ENCODE data around the gene RYK.
"Not testable (repeated sequence)": the region's sequence is repeated elsewhere in the genome, so short reads cannot be mapped to it uniquely, and the experiment has no call there.

The RYK gene

GRCh38 chr3:134277066-134277660 lies 26.5 kb upstream of the RYK start:
- DNase-seq = no peak
- no peak for TF ChIP-seq GATA1 (IDR thresholded peaks at IDR 0.05; ENCODE audit: low read depth, low read length)
- no peak for TF ChIP-seq POLR2A (IDR thresholded peaks at IDR 0.05; ENCODE audit: low read length)

DNA sequence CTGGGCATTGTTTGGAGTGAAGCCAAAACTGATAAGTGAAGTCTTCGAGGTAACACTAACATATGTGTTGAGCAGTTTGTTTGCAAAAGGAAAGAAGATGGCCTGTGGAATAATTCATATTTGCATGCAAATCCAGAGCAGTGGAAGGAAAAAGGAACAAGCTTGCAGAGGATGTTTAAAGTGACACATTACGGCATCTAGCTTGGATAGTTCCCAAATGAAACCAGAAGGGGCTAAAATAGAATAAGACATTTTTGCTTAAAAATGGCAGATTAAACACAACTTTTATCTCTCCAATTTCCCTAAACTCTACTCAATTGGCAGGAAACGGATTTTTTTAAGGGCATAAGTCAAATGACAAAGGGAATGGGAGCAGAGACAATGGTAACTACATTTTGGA lies 25.4 kb upstream of the RYK start:
- TF ChIP-seq POLR2A (IDR thresholded peaks at IDR 0.05; ENCODE audit: low read length) = no peak
- no peak for TF ChIP-seq GATA1 (IDR thresholded peaks at IDR 0.05; ENCODE audit: low read depth, low read length)
- DNase-seq = peak in 1 of 2 experiments; percentile 15

DNA sequence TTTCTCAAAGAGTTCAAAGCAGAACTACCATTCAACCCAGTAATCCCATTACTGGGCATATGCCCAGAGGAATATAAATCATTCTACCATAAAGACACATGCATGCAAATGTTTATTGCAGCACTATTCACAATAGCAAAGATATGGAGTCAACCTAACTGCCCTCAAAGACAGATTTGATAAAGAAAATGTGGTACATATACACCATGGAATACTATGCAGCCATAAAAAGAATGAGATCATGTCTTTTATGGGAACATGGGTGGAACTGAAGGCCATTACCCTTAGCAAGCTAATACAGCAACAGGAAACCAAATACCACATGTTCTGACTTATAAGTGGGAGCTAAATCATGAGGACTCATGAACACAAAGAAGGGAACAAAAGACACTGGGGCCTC lies 24.5 kb upstream of the RYK start:
- DNase-seq = not testable (repeated sequence)

GRCh38 chr3:134274571-134274970 lies 23.9 kb upstream of the RYK start:
- TF ChIP-seq POLR2A (IDR thresholded peaks at IDR 0.05; ENCODE audit: low read length) (no peak), GATA1 (IDR thresholded peaks at IDR 0.05; ENCODE audit: low read depth, low read length) (no peak)
- no peak for DNase-seq

DNA sequence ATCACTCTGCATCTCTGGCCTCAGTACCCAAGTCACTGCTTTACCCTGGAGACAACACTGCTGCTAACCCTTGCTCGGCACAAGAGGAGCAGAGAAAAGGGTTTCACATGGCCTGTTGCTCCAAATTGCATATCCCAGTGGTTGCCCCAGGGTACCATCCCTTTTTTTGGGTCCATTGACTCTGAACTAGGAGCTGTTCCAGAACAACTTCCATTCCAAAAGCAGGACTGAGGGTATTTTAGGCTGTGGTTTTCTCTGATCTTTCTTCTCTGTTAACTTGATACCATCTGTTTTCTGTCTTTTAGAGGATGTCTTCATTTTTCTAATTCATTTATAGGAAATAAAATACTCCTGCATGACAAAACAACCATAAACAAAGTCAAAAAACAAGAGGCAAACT lies 17.3 kb upstream of the RYK start:
- no peak for DNase-seq
- TF ChIP-seq GATA1 (IDR thresholded peaks at IDR 0.05; ENCODE audit: low read depth, low read length) (no peak), POLR2A (IDR thresholded peaks at IDR 0.05; ENCODE audit: low read length) (no peak)

DNA sequence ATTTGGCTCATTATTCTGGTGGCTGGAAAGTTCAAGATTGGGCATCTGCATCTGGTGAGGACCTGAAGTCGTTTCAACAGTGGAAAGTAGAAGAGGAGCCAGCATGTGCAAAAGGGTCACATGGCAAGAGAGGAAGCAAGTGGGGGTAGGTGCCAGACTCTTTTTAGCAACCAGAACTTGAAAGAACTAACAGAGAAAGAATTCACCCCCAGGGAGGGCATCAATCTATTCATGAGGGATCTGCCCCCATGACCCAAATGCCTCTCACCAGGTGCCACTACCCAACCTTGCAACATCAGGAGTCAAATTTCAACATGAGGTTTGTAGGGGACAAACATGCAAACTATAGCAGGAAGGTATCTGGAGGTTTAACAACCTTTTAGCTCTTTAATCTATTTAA lies 10.3 kb upstream of the RYK start:
- TF ChIP-seq POLR2A (IDR thresholded peaks at IDR 0.05; ENCODE audit: low read length) (no peak), GATA1 (IDR thresholded peaks at IDR 0.05; ENCODE audit: low read depth, low read length) (no peak)
- DNase-seq = no peak

DNA sequence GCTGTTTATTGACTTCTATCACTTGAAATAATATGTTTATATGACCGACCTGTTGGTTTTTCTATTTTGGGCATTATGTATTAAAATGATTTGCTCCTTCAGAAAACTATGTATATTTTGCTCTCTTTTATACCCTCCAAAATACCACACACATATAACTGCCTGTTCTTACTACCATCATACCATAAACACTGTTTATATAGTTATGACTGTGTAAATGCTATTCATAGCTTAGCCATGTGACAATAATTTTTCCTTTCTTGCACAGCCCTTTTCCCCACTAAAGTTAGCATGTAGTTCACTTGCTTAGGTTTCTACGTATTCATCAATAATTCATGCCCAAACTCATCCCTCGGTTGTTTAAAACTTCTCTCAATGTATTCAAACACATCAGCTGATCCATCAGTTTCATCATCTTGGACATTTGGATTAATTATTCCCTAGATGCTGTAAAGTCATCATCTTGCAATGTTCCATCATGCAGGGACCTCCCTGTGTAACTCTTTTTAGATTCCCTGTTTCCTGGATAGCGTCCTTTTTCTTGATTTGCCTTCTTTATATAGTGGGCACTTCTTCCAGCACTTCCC lies 8.2 kb upstream of the RYK start:
- TF ChIP-seq GATA1 (IDR thresholded peaks at IDR 0.05; ENCODE audit: low read depth, low read length) = no peak
- no peak for TF ChIP-seq POLR2A (IDR thresholded peaks at IDR 0.05; ENCODE audit: low read length)
- no peak for DNase-seq

DNA sequence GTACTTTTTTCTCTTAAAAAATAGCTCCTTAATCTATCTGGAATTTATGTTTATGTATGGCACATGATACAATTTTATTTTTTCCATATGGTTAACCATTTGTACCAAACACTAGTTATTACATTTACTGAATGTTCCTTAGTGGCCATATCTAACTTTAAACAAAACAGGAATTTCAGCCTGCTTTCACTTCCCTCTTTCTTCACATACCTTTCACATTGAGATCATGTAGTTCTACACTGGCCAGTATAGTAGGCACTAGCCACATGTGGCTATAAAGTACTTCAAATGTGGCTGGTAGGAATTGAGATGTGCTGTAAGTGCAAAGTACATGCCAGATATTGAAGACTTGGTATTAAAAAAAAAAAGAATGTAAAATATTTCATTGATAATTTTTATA lies 4.7 kb upstream of the RYK start:
- DNase-seq = no peak
- no peak for TF ChIP-seq POLR2A (IDR thresholded peaks at IDR 0.05; ENCODE audit: low read length)
- TF ChIP-seq GATA1 (IDR thresholded peaks at IDR 0.05; ENCODE audit: low read depth, low read length) = no peak

GRCh38 chr3:134253475-134254226 lies 3.0 kb upstream of the RYK start:
- no peak for DNase-seq
- TF ChIP-seq POLR2A (IDR thresholded peaks at IDR 0.05; ENCODE audit: low read length) (no peak), GATA1 (IDR thresholded peaks at IDR 0.05; ENCODE audit: low read depth, low read length) (no peak)

- no peak for DNase-seq
- TF ChIP-seq GATA1 (IDR thresholded peaks at IDR 0.05; ENCODE audit: low read depth, low read length) (no peak), POLR2A (IDR thresholded peaks at IDR 0.05; ENCODE audit: low read length) (no peak)
Measured at GRCh38 chr3:134252766-134253165, 2.1 kb upstream of the RYK start.

GRCh38 chr3:134251731-134252391 lies 1.2 kb upstream of the RYK start:
- DNase-seq = peak; percentile 26 to 50
- no peak for TF ChIP-seq POLR2A (IDR thresholded peaks at IDR 0.05; ENCODE audit: low read length)

DNA sequence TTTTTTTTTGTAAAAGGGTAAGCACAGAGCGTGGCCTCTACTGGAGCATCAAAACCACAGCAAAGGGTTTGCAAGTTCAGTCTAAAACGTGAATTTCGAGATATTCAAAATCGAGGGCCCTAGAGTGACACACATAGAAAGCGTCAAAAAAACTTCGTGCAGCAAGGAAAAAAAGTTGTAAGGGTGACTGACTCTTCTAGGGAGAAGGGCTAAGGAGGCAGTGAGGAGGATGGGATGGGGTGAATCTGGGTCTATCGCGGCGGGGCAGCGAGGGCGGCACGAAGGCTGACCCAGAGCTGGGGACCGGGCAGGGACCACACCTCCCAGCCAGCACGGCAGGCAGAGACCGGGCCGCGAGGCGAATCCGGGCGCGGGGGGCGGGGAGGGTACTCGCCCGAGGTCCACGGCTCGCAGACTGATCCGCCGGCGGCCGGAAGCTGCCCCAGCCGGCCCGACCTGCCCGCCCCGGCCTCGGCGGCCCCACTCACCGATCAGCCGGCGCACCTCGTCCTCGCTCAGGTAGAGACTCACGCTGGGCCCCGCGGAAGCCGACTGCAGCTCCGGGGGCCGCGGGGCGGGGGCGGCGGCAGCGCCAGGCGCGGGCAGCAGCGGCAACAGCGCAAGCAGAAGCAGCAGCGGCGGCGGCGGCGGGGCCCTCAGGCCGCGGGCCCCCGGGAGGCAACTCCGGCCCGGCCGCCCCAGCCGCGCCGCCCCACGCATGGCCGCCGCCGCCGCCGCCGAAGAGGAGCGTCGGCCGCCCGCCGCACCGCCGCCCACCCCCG lies 533 bp downstream of the RYK start:
- DNase-seq = peak; percentile 71 to 80
- no peak for TF ChIP-seq GATA1 (IDR thresholded peaks at IDR 0.05; ENCODE audit: low read depth, low read length)
- no peak for TF ChIP-seq POLR2A (IDR thresholded peaks at IDR 0.05; ENCODE audit: low read length)

DNA sequence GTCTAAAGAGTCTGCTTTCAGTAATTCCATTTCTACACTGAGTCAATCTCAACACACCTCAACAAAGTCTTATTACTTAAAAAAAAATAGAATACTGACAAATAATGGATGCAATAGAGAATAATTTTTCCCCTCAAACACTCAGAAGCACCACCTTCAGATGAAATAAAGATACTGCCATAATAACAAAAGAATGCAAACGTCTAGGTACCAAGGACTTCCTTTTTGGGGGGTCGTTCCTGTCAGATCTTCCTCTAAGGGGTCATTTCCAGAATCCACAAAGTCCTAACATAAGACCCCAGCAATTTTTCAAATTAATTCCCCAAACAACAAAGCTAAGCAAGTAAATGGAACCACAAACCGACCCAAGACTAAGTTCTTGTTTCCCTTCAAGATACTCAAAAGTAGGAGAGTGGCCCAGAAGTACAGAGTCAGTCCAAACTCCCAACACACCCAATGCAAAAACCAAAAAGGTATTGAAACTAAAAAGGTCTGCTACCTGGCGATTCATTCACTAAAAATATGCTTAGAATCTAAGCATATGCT lies 1.3 kb downstream of the RYK start:
- TF ChIP-seq GATA1 (IDR thresholded peaks at IDR 0.05; ENCODE audit: low read depth, low read length) (no peak), POLR2A (IDR thresholded peaks at IDR 0.05; ENCODE audit: low read length) (no peak)
- DNase-seq = peak; percentile 36 to 48

GRCh38 chr3:134244921-134245320 lies 5.7 kb downstream of the RYK start:
- DNase-seq = no peak
- no peak for TF ChIP-seq GATA1 (IDR thresholded peaks at IDR 0.05; ENCODE audit: low read depth, low read length)
- no peak for TF ChIP-seq POLR2A (IDR thresholded peaks at IDR 0.05; ENCODE audit: low read length)

Data from erythroblast (primary cell).